Mucosa of descending colon (tissue), 3 donors: Measurements from ENCODE around the gene KLHL33. TPM values are rescaled to one million over a fixed set of nuclear protein-coding genes. Genes with fewer than 3 reads are reported as not detected.

Experiments used
- ATAC-seq: fragments of 200-7000 bp; cut with Tn5 transposase; one replicate; pipeline ENCODE4 v1.9.1; 2020; ENCODE audit warnings: mild to moderate bottlenecking, moderate library complexity
- DNase-seq, 3 donors: peaks; one replicate each; pipeline ENCODE4 v3.0.0-alpha.2; 2020
- H3K36me3 ChIP-seq: fragments of 200-600 bp; one replicate; pipeline ENCODE4 v1.8.0; 2021; ENCODE audit warnings: low read depth, mild to moderate bottlenecking
- H3K4me1 ChIP-seq: fragments of 200-600 bp; one replicate; pipeline ENCODE4 v1.8.0; 2021; ENCODE audit warnings: low read depth, mild to moderate bottlenecking
- H3K4me3 ChIP-seq: fragments of 200-600 bp; one replicate; pipeline ENCODE4 v1.8.0; 2021; ENCODE audit warnings: mild to moderate bottlenecking
- H3K9me3 ChIP-seq: fragments of 200-600 bp; one replicate; pipeline ENCODE4 v1.8.0; 2021; ENCODE audit warnings: mild to moderate bottlenecking
- intact Hi-C, 2 donors: fragments of 100-400 bp; cut with DNase I in 1 of 2; cut with micrococcal nuclease in 1 of 2; formaldehyde crosslinking; loops; one replicate each; pipeline versions ENCODE4 v1.11.0 to v1.11.1; 2022; cut with DNase I, micrococcal nuclease
- long read RNA-seq, 2 donors: library from polyadenylated mRNA; unstranded; transcript quantifications; one replicate each; pipeline ENCODE4 v2.0.0, GENCODE V29; 2019 to 2021
- total RNA-seq, 3 donors: library from RNA; stranded (reverse); fragmentation: NEBNext Ultra II Directional in 2 of 3; extraction: Animal tissue kit (Norgen Biotek cat#: 25700) in 2 of 3; gene quantifications; one replicate each; pipeline versions ENCODE4 v1.2.1 to v1.2.4, GENCODE V29; 2021 to 2023
- TF ChIP-seq, protein P1 (sequence below): fragments of 200-600 bp; IDR thresholded peaks from one replicate; pipeline ENCODE4 v1.8.0; 2022; ENCODE audit warnings: antibody characterized with exemption, mild to moderate bottlenecking
- donor health status: DM: no; HTN: no; CAD: no; lungs with moderate emphysema.
- donor health status: DM: no; HTN: no; CAD: no.
- donor health status: DM: no; HTN: yes; CAD: no.

The KLHL33 gene
- under 1 TPM; 0.12 to 0.85 (median 0.27) TPM for total RNA-seq
- long read RNA-seq, donor 1, partial matches to known transcripts = 0 of 2 reads
- long read RNA-seq, donor 1, other reads (novel, unspliced or antisense) = 2 of 2 reads
- long read RNA-seq, donor 2 = 0 reads

- intact Hi-C loops = no loop called here
- no peak for ATAC-seq
Observed at GRCh38 chr14:20435582-20436362, at the start of gene KLHL33. TSS of gene KLHL33 (minus strand) at chr14:20436166. CDS start at chr14:20435811, 355 bp downstream.

GRCh38 chr14:20482382-20482781 is 46.4 kb upstream of the KLHL33 start:
- no peaks in the 10 kb centered on the region for H3K9me3 ChIP-seq
- no peak for ATAC-seq
- H3K36me3 ChIP-seq = no peaks in the 10 kb centered on the region
- DNase-seq = no peak
- TF ChIP-seq, protein P1, sequence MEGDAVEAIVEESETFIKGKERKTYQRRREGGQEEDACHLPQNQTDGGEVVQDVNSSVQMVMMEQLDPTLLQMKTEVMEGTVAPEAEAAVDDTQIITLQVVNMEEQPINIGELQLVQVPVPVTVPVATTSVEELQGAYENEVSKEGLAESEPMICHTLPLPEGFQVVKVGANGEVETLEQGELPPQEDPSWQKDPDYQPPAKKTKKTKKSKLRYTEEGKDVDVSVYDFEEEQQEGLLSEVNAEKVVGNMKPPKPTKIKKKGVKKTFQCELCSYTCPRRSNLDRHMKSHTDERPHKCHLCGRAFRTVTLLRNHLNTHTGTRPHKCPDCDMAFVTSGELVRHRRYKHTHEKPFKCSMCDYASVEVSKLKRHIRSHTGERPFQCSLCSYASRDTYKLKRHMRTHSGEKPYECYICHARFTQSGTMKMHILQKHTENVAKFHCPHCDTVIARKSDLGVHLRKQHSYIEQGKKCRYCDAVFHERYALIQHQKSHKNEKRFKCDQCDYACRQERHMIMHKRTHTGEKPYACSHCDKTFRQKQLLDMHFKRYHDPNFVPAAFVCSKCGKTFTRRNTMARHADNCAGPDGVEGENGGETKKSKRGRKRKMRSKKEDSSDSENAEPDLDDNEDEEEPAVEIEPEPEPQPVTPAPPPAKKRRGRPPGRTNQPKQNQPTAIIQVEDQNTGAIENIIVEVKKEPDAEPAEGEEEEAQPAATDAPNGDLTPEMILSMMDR = no peak
- intact Hi-C loops = no loop called here
- no peaks in the 10 kb centered on the region for H3K4me1 ChIP-seq
- H3K4me3 ChIP-seq = no peak overlapping the region

More at GRCh38 chr14:20435582-20436362, at the start of gene KLHL33:
- Histone ChIP-seq H3K4me3 (no peak within 1 kb of the TSS), H3K4me1 (no peaks in the 10 kb centered on the region), H3K9me3 (no peaks in the 10 kb centered on the region), H3K36me3 (no peaks in the 10 kb centered on the region)
- TF ChIP-seq, protein P1 = no peak
- no peak for DNase-seq

GRCh38 chr14:20478894-20479293 is 42.9 kb upstream of the KLHL33 start:
- no peak for ATAC-seq
- intact Hi-C loops = no loop called here
- no peaks in the 10 kb centered on the region for H3K9me3 ChIP-seq
- peaks cover 5% of the 10 kb centered on the region for H3K36me3 ChIP-seq
- peaks cover 5% of the 10 kb centered on the region for H3K4me1 ChIP-seq
- TF ChIP-seq, protein P1 = no peak
- no peak for DNase-seq
- no peak overlapping the region for H3K4me3 ChIP-seq

DNA sequence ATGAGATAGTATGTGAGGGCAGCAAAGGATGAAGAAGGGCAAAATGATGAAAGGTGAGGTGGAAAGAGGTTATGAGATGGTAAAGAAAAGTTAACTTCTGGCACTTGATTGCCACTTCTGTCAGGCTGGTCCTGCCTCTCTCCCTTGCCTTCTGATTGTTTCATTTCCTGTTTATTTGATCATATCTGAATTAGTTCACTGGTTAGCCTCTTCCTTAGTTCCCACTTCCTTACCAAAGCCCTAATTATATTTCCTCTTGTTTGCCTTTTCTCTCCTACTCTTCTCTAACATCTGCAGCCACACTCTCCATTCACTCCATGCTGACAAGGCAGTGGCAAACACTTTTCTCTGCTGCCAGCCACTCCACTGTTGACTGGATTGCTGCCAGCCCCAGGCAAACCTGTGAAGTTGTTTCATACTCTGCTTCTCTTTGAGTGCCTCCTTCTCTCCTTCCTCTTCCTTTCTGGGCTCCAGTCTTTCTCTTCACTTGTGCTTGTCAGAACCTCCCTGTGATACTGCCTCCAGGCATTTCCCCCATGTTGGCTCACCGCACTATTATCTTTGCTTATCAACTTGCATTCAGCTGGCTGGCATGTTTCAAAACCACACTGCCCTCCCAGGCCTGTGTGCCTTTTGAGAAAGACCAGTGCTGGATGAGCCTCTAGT is 41.4 kb upstream of the KLHL33 start:
- peaks cover 5% of the 10 kb centered on the region for H3K36me3 ChIP-seq
- DNase-seq = no peak
- intact Hi-C loops = no loop called here
- no peaks in the 10 kb centered on the region for H3K9me3 ChIP-seq
- no peak overlapping the region for H3K4me3 ChIP-seq
- peaks cover 5% of the 10 kb centered on the region for H3K4me1 ChIP-seq
- peak; percentile 69 for ATAC-seq
- TF ChIP-seq, protein P1 = no peak

GRCh38 chr14:20476776-20477175 is 40.8 kb upstream of the KLHL33 start:
- Histone ChIP-seq H3K4me1 (peaks cover 6% of the 10 kb centered on the region), H3K36me3 (peaks cover 5% of the 10 kb centered on the region), H3K9me3 (no peaks in the 10 kb centered on the region), H3K4me3 (no peak overlapping the region)
- TF ChIP-seq, protein P1 = no peak
- no peak for DNase-seq
- ATAC-seq = no peak
- intact Hi-C loops = no loop called here
